ENCODE results near the gene HDAC7. TPM values are rescaled to one million over a fixed set of nuclear protein-coding genes. Genes with fewer than 3 reads are reported as not detected.

The HDAC7 gene
- total and polyA plus RNA-seq, 8 donors = 22.8 to 313 (median 46.8) TPM

- intact Hi-C loops (cut with DNase I; ENCODE audit: low total_unique reads) = no loop called here
Observed at GRCh38 chr12:47770086-47770726, 49.5 kb downstream of the HDAC7 start.

GRCh38 chr12:47769234-47770085 lies 50.2 kb downstream of the HDAC7 start:
- intact Hi-C loops (cut with DNase I; ENCODE audit: low total_unique reads) = loop anchor here (10.0 kb wide), 1 partner anchor 55 kb away; no protein-coding TSS in a partner anchor
- WGBS, 5 donors = 75 to 82% (median 78%) methylated on average over 4 of the region's 4 CpGs
- no peaks in the 10 kb centered on the region for H3K27me3 ChIP-seq
- H3K4me1 ChIP-seq = peaks cover 4 to 51% (median 19%) of the 10 kb centered on the region in 4 donors
- DNase-seq = no peak
- H3K4me3 ChIP-seq = no peak overlapping the region
- H3K27ac ChIP-seq = no peak overlapping the region
- H3K36me3 ChIP-seq = no peaks in the 10 kb centered on the region
- TF ChIP-seq CTCF (IDR thresholded peaks at IDR 0.05) (no peak), POLR2A (IDR thresholded peaks at IDR 0.05) (no peak), EP300 (IDR thresholded peaks at IDR 0.05) (no peak), POLR2AphosphoS5 (IDR thresholded peaks at IDR 0.05) (no peak)
- no peaks in the 10 kb centered on the region for H3K9me3 ChIP-seq

More at GRCh38 chr12:47770086-47770726, 49.5 kb downstream of the HDAC7 start:
- peaks cover 9 to 56% (median 27%) of the 10 kb centered on the region in 4 donors for H3K4me1 ChIP-seq
- no peaks in the 10 kb centered on the region for H3K36me3 ChIP-seq
- 77 to 94% (median 93%) methylated on average over 3 of the region's 3 CpGs for WGBS, 5 donors
- H3K9me3 ChIP-seq = no peaks in the 10 kb centered on the region
- DNase-seq = no peak
- no peak overlapping the region for H3K4me3 ChIP-seq
- peak overlapping the region in 1 of 5 donors; percentile 26 for H3K27ac ChIP-seq
- TF ChIP-seq CTCF (IDR thresholded peaks at IDR 0.05) (no peak), POLR2A (IDR thresholded peaks at IDR 0.05) (no peak), EP300 (IDR thresholded peaks at IDR 0.05) (no peak), POLR2AphosphoS5 (IDR thresholded peaks at IDR 0.05) (no peak)
- no peaks in the 10 kb centered on the region for H3K27me3 ChIP-seq

GRCh38 chr12:47768323-47768811 lies 51.3 kb downstream of the HDAC7 start:
- H3K4me1 ChIP-seq = peaks cover 0 to 47% (median 10%) of the 10 kb centered on the region in 4 donors
- intact Hi-C loops (cut with DNase I; ENCODE audit: low total_unique reads) = loop anchor here (10.0 kb wide), 1 partner anchor 54 kb away; no protein-coding TSS in a partner anchor
- WGBS, 5 donors = 59 to 73% (median 64%) methylated on average over 2 of the region's 2 CpGs
- no peak for DNase-seq
- H3K27me3 ChIP-seq = no peaks in the 10 kb centered on the region
- TF ChIP-seq EP300 (IDR thresholded peaks at IDR 0.05) = no peak
- no peaks in the 10 kb centered on the region for H3K9me3 ChIP-seq
- no peak overlapping the region for H3K27ac ChIP-seq
- no peaks in the 10 kb centered on the region for H3K36me3 ChIP-seq
- no peak overlapping the region for H3K4me3 ChIP-seq

- intact Hi-C loops (cut with DNase I; ENCODE audit: low total_unique reads) = loop anchor here (10.0 kb wide), 1 partner anchor 52 kb away; no protein-coding TSS in a partner anchor
- DNase-seq = peak; percentile 67 to 85
- WGBS, 5 donors = 41 to 53% (median 48%) methylated on average over 4 of the region's 4 CpGs
- Histone ChIP-seq H3K36me3 (no peaks in the 10 kb centered on the region), H3K27ac (no peak overlapping the region), H3K27me3 (no peaks in the 10 kb centered on the region), H3K9me3 (no peaks in the 10 kb centered on the region), H3K4me1 (peaks cover 0 to 41% (median 5%) of the 10 kb centered on the region in 4 donors), H3K4me3 (no peak overlapping the region)
- TF ChIP-seq POLR2A (IDR thresholded peaks at IDR 0.05) (no peak), CTCF (IDR thresholded peaks at IDR 0.05) (peak in 5 of 7 experiments; percentile 21 to 64 (median 52))
Observed at GRCh38 chr12:47767216-47767724, 52.4 kb downstream of the HDAC7 start.
